HTERT RPE-1 (cell line): Measurements from ENCODE around the gene DCLK1.
"Not testable (repeated sequence)": the region's sequence is repeated elsewhere in the genome, so short reads cannot be mapped to it uniquely, and the experiment has no call there.

ENCODE experiments used
- in situ Hi-C: fragments of 300-500 bp; cut with MboI; formaldehyde crosslinking; loops from 4 replicates; pipeline ENCODE4 v1.14.3; 2020; ENCODE audit warnings: low sequenced_read_pairs

Gene DCLK1

DNA sequence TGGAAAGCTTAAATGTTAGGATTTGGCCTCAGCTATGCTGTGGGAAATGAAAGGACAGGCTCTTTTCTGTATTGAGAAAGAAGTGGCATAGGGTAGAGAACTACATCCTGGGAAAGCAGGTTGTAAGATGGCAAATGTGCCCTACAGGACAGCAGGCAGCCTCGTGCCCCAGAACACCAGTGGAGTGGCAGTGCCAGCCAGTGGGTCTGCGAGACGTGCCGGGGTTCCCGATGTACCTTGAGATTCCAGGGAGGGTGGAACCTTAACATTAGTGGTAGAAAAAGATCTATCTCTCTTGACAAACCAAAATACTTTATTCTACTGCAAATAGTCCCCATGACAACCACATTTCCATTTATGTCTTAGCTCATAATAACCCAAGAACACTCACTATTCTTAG lies 42.7 kb downstream of the DCLK1 start:
- in situ Hi-C loops: no loop called here

- in situ Hi-C loops: no loop called here
Measured at GRCh38 chr13:36088001-36088400, 43.2 kb downstream of the DCLK1 start.

- in situ Hi-C loops: no loop called here
Measured at GRCh38 chr13:36086117-36086516, 45.1 kb downstream of the DCLK1 start.

DNA sequence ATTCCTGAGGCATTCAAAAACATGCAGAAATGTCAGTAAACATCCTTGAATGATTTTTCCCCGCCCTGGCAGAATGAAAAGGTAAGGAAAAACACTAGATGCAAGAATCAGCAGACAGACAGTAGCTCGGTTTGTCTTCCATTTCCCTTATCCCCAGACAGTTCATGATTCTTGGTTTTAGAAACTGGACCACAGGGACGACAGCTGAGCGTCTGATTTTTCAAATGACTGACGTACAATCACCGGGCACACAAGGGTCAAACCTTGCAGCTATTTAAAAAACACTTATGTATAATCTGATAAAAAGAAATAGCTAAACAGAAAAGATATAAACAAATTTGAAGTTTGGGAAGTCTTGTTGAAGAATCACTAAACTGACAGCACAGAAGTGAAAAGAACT lies 47.1 kb downstream of the DCLK1 start:
- in situ Hi-C loops: no loop called here

- in situ Hi-C loops: no loop called here
Measured at GRCh38 chr13:36082806-36083205, 48.4 kb downstream of the DCLK1 start.

GRCh38 chr13:36082396-36082795 lies 48.8 kb downstream of the DCLK1 start:
- in situ Hi-C loops: no loop called here

GRCh38 chr13:36076211-36076610 lies 55.0 kb downstream of the DCLK1 start:
- in situ Hi-C loops: no loop called here

GRCh38 chr13:36074659-36075058 lies 56.5 kb downstream of the DCLK1 start:
- in situ Hi-C loops: no loop called here

DNA sequence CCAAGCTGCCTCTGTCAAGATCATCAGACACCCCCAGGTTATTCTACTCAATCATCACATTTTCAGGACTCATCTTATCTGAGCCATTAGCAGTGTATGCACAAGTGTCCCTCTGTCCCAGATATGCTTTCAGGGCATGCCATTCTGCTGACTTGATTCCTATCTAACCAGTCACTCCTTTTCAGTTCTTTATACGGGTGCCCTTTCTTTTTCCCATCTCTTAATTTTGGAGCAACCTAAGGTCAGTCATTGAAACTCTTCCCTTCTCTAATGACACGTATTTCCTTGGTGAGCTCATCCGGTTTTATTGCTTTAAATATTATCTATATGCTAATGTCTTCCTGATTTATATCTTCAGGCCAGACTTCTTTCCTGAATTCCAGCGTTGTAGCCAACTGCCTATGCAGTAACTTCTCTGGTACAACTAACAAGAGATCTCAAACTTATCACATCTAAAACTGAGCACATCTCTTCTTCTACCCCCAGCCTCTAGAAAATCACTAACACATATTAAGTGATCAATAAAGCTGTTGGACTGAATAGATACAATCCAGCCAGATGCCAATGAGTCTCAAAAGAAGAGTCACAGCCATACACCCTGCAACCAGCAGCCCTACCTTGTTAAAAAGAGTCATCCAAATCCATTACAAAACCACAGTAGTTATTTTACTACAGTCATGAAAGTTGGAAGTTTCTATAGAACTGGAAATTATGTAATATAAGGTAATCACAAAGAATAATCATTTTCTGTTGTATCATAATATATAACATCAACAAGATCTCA lies 58.8 kb downstream of the DCLK1 start:
- in situ Hi-C loops: no loop called here

GRCh38 chr13:36070504-36071192 lies 60.5 kb downstream of the DCLK1 start:
- in situ Hi-C loops: not testable (repeated sequence)

DNA sequence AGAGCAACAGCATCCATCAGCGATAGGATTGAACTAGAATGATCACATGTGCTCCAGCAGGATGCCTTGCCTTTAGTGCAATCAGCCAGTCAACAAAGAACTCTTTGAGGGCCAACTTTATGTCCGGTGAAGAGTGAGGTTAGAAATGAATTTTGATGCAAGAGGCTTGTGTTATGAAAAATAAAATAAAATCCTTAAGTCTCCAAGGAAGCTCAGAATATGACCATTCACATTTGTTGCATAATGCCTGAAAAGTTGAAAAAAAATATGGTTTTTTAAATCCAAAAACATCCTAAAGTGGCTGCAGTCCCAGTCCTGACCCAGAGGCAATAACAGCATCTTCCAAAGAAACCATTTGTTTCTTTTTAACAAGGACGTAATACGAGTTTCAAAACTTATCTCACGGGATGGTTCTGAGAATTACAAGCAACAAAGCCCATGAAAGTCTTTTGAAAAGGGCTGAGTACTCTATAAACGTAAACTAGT lies 61.3 kb downstream of the DCLK1 start:
- in situ Hi-C loops: no loop called here

DNA sequence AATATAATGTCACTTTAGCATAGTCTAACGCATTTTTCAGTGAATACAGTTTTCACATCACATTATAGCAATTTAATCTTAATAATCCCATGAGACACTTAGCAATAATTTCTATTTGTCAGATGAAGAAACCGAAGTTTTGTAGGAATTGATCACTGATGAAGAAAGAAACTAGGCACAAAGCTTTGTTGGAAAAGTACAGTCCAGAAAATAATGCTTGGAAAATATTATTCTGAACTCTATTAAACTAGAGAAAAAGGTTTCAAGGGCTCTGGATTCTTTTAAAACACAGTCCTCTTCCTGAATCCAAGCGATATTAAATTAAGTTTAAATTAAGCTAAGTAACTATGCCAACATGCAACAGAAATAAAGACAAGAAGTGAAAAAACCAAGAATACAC lies 62.2 kb downstream of the DCLK1 start:
- in situ Hi-C loops: no loop called here

- in situ Hi-C loops: no loop called here
Measured at GRCh38 chr13:36068566-36068965, 62.6 kb downstream of the DCLK1 start.

- in situ Hi-C loops: no loop called here
Measured at GRCh38 chr13:36067746-36068381, 63.3 kb downstream of the DCLK1 start.

GRCh38 chr13:36062249-36062648 lies 68.9 kb downstream of the DCLK1 start:
- in situ Hi-C loops: no loop called here

GRCh38 chr13:36061621-36062020 lies 69.6 kb downstream of the DCLK1 start:
- in situ Hi-C loops: no loop called here

GRCh38 chr13:36061054-36061453 lies 70.1 kb downstream of the DCLK1 start:
- in situ Hi-C loops: no loop called here

DNA sequence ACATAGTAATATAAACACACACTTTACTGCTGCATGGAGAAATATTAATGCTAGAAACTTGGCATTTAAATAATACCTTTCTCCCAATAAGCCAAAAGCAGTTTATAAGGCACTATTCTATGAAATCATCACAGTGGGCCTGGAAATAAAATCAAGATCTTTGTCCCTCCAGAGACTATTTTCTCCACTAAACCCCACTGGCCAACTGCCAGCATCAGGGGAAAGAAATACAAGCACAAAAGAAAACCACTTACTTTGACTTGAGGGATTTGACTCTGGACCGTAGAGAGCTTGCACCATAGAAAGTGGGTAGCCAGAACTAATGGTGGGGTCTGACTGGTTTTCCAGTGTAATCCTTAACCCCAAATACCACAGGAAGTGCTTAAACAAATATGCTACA lies 71.9 kb downstream of the DCLK1 start:
- in situ Hi-C loops: no loop called here

- in situ Hi-C loops: no loop called here
Measured at GRCh38 chr13:36058116-36058515, 73.1 kb downstream of the DCLK1 start.

DNA sequence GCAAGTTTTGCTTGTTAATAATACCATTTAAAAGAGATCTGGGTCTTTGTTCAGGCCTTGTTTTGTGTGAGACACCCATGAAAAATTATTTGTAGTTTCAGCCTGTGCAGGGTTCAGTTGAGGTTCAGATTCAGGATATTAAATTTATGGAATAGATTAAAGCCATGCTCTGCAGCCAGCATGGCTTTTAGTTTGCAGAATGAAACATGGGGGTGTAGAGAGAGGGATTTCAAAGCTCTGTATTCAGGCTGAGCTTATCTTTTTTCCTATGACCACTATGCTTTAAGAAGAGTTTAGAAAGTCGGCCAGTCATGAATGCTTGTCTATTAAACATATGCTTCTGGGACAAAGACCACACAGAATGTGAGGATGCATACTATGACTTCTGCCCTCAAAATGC lies 73.6 kb downstream of the DCLK1 start:
- in situ Hi-C loops: no loop called here

- in situ Hi-C loops: no loop called here
Measured at GRCh38 chr13:36057041-36057440, 74.1 kb downstream of the DCLK1 start.

DNA sequence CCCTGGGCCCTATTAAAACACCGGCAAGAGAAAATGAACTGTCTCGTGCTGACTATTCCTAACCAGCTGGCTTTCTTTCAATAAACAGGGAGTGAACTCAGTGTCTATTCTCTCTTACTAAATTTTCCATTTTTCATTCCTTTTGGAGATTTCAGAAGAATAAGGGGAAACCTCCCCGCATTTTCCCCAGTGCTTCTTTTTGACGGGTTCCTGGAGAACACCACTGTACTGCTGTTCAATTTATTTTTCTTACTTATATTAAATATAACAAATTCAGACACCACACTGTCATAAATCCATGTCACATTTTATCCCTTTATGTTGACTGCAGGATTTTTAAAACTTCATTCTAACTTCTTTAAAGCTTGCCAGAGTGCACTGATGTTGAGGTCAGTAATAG lies 75.8 kb downstream of the DCLK1 start:
- in situ Hi-C loops: no loop called here
